HCT116 (cell line): ENCODE results near the gene MYO1E. TPM values are rescaled to one million over a fixed set of nuclear protein-coding genes. Genes with fewer than 3 reads are reported as not detected.

Experiments used
- ATAC-seq: fragments of 200-7000 bp; cut with Tn5 transposase; 2 replicates; pipeline ENCODE4 v1.9.1; 2020; ENCODE audit warnings: mild to moderate bottlenecking, moderate library complexity
- BruUV-seq: library from RNA; stranded (reverse); fragments of 400-500 nt; replicated peaks from 2 replicates; lab custom pipeline; 2021; lab: Mats Ljungman, UMichigan
- CTCF ChIA-PET: fragments of 300-600 bp; sonication (Branson Sonifier 250); formaldehyde crosslinking; loops from one replicate; lab custom pipeline; 2021; ENCODE audit warnings: antibody characterized with exemption; lab: Charles Lee
- POLR2A ChIA-PET: fragments of 300-600, 350-600 bp; sonication (Branson Sonifier 250); formaldehyde crosslinking; loops from one replicate; lab custom pipeline; 2021; ENCODE audit warnings: antibody characterized with exemption; lab: Charles Lee
- RAD21 ChIA-PET, 2 experiments: fragments of 300-600 bp; sonication (Branson Sonifier 250); formaldehyde crosslinking; loops; one replicate each; lab custom pipeline; 2023; ENCODE audit warnings: low total read pairs in 2 of 2; ENCODE audit not compliant: uncharacterized antibody in 2 of 2, unreplicated experiment in 2 of 2, low non-redundant PET in 1 of 2; lab: Charles Lee
- DNase-seq: peaks from one replicate; pipeline ENCODE4 v3.0.0-alpha.2; 2010; ENCODE audit warnings: low read depth, low spot score
- H2AFZ ChIP-seq: fragments of 200-600 bp; shearing (Covaris generic), sonication (generic); 2 replicates; pipeline ENCODE4 v1.6.1; 2017; ENCODE audit warnings: low read depth, mixed run types, mixed read lengths, antibody characterized with exemption, low read length; ENCODE audit not compliant: poor library complexity, severe bottlenecking
- H3K27ac ChIP-seq: 2 replicates; pipeline ENCODE4 v1.5.1; 2012; ENCODE audit warnings: low read depth, low read length
- H3K27me3 ChIP-seq: fragments of 200-600 bp; sonication (generic); 2 replicates; pipeline ENCODE4 v1.6.1; 2016; ENCODE audit warnings: mixed run types, low read length, mixed read lengths; ENCODE audit not compliant: insufficient read depth
- H3K36me3 ChIP-seq, 2 experiments: fragments of 200-500 bp in 1 of 2; fragments of 200-600 bp in 1 of 2; sonication (Bioruptor generic) in 1 of 2; sonication (generic) in 1 of 2; 2 replicates each; pipeline versions ENCODE4 v1.5.1 to v1.6.1; 2014 to 2016; ENCODE audit warnings: low read length in 2 of 2, inconsistent platforms in 1 of 2, mixed read lengths in 1 of 2, mixed run types in 1 of 2; ENCODE audit not compliant: insufficient read depth in 2 of 2, control insufficient read depth in 1 of 2
- H3K4me1 ChIP-seq, 2 experiments: fragments of 200-600 bp in 1 of 2; sonication (generic) in 1 of 2; 2 replicates each; pipeline versions ENCODE4 v1.5.1 to v1.6.1; 2012 to 2017; ENCODE audit warnings: low read length in 2 of 2, inconsistent platforms in 1 of 2, mild to moderate bottlenecking in 1 of 2, mixed read lengths in 1 of 2, mixed run types in 1 of 2, moderate library complexity in 1 of 2; ENCODE audit not compliant: insufficient read depth in 2 of 2, control insufficient read depth in 1 of 2
- H3K4me2 ChIP-seq: fragments of 200-600 bp; sonication (generic); 2 replicates; pipeline ENCODE4 v1.6.1; 2017; ENCODE audit warnings: mixed run types, low read length, mixed read lengths
- H3K4me3 ChIP-seq, 2 experiments: fragments of 200-600 bp in 1 of 2; sonication (generic) in 1 of 2; replicated peaks in 1 of 2; 2 replicates each; pipeline ENCODE4 v1.5.1; 2011 to 2016; ENCODE audit warnings: low read length in 2 of 2, control low read depth in 1 of 2, low read depth in 1 of 2, mild to moderate bottlenecking in 1 of 2, mixed read lengths in 1 of 2, mixed run types in 1 of 2
- H3K79me2 ChIP-seq: fragments of 200-600 bp; sonication (generic); 2 replicates; pipeline ENCODE4 v1.6.1; 2017; ENCODE audit warnings: mild to moderate bottlenecking, mixed run types, low read length, moderate library complexity, mixed read lengths; ENCODE audit not compliant: insufficient read depth
- H3K9ac ChIP-seq: fragments of 200-600 bp; sonication (generic); 2 replicates; pipeline ENCODE4 v1.6.1; 2016; ENCODE audit warnings: low read length, mixed read lengths
- H3K9me2 ChIP-seq: fragments of 200-600 bp; sonication (generic), shearing (Covaris generic); 2 replicates; pipeline ENCODE4 v1.6.1; 2017; ENCODE audit warnings: mixed run types, mild to moderate bottlenecking, moderate library complexity; ENCODE audit not compliant: insufficient read depth
- H3K9me3 ChIP-seq, 2 experiments: fragments of 200-500 bp in 1 of 2; fragments of 200-600 bp in 1 of 2; sonication (Bioruptor generic) in 1 of 2; sonication (generic) in 1 of 2; 2 replicates each; pipeline ENCODE4 v1.6.1; 2014 to 2017; ENCODE audit warnings: low read length in 2 of 2, mixed read lengths in 2 of 2, inconsistent platforms in 1 of 2, low read depth in 1 of 2, mild to moderate bottlenecking in 1 of 2, mixed run types in 1 of 2, moderate library complexity in 1 of 2; ENCODE audit not compliant: control insufficient read depth in 1 of 2, insufficient read depth in 1 of 2
- H4K20me1 ChIP-seq: fragments of 200-600 bp; sonication (generic), shearing (Covaris generic); 2 replicates; pipeline ENCODE4 v1.6.1; 2017; ENCODE audit warnings: mixed run types, mild to moderate bottlenecking, moderate library complexity; ENCODE audit not compliant: insufficient read depth
- CBX3 ChIP-seq: IDR thresholded peaks from 2 replicates; pipeline ENCODE4 v1.6.1; 2012; ENCODE audit warnings: low read depth
- CEBPB ChIP-seq: IDR thresholded peaks from 2 replicates; pipeline ENCODE4 v1.6.1; 2012; ENCODE audit warnings: low read depth
- ELF1 ChIP-seq: IDR thresholded peaks from 2 replicates; pipeline ENCODE4 v1.6.1; 2012; ENCODE audit warnings: low read depth, borderline replicate concordance
- EZH2 ChIP-seq: fragments of 200-600 bp; sonication (generic); IDR thresholded peaks from 2 replicates; pipeline ENCODE4 v1.6.1; 2017; ENCODE audit warnings: antibody characterized with exemption, mixed run types
- POLR2A ChIP-seq: IDR thresholded peaks from 2 replicates; pipeline ENCODE4 v1.7.0; 2011; ENCODE audit warnings: borderline replicate concordance; ENCODE audit not compliant: insufficient read depth, insufficient read length; ENCODE audit errors: extremely low read depth
- YY1 ChIP-seq: IDR thresholded peaks from 2 replicates; pipeline ENCODE4 v1.6.1; 2011; ENCODE audit warnings: low read length, low read depth, moderate library complexity, mild to moderate bottlenecking; ENCODE audit not compliant: insufficient replicate concordance; ENCODE audit errors: extremely low read depth
- ZFX ChIP-seq: fragments of 450-650 bp; IDR thresholded peaks from 2 replicates; pipeline ENCODE4 v1.6.1; 2017
- intact Hi-C: fragments of 100-400 bp; cut with micrococcal nuclease; formaldehyde crosslinking; loops from 2 replicates; pipeline ENCODE4 v1.10.0; 2022
- total RNA-seq: library from RNA; stranded (reverse); gene quantifications from one replicate; pipeline ENCODE4 v1.2.1, GENCODE V29; 2021; ENCODE audit not compliant: unreplicated experiment
- TF ChIP-seq, protein P1 (sequence below): IDR thresholded peaks from 2 replicates; pipeline ENCODE4 v1.6.1; 2012; ENCODE audit warnings: low read depth

The MYO1E gene
- total RNA-seq, 1 experiment from 2014 or later: 182 TPM

DNA sequence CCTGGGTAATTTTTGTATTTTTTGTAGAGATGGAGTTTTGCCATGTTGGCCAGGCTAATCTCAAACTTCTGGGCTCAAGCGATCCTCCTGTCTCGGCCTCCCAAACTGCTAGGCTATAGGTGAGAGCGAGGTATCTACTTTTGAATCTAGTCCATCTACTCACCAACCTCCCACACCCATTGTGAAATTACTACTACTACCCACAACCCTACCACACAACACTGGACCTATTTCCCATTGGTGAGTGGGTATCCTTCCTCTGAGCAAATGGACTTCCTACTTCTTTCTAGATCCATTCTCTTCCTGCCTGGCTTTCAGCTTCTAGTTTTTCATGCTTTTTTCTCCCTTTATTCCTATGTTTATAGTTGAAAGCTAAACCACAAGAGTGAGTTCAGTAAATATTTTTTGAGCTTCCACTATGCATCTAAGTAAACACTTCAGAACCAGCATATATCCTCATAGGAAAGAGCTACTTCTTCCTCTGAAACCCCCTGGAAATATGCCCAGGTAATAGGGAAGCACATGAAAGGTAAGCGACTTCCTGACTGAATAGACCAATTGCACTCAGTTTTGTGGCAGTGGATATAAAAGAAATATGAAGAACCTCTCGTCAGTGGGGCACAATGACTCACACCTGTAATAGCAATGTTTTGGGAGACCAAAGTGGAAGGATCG, 39.1 kb downstream of the MYO1E start (continued):
- TF ChIP-seq, protein P1, sequence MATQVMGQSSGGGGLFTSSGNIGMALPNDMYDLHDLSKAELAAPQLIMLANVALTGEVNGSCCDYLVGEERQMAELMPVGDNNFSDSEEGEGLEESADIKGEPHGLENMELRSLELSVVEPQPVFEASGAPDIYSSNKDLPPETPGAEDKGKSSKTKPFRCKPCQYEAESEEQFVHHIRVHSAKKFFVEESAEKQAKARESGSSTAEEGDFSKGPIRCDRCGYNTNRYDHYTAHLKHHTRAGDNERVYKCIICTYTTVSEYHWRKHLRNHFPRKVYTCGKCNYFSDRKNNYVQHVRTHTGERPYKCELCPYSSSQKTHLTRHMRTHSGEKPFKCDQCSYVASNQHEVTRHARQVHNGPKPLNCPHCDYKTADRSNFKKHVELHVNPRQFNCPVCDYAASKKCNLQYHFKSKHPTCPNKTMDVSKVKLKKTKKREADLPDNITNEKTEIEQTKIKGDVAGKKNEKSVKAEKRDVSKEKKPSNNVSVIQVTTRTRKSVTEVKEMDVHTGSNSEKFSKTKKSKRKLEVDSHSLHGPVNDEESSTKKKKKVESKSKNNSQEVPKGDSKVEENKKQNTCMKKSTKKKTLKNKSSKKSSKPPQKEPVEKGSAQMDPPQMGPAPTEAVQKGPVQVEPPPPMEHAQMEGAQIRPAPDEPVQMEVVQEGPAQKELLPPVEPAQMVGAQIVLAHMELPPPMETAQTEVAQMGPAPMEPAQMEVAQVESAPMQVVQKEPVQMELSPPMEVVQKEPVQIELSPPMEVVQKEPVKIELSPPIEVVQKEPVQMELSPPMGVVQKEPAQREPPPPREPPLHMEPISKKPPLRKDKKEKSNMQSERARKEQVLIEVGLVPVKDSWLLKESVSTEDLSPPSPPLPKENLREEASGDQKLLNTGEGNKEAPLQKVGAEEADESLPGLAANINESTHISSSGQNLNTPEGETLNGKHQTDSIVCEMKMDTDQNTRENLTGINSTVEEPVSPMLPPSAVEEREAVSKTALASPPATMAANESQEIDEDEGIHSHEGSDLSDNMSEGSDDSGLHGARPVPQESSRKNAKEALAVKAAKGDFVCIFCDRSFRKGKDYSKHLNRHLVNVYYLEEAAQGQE: no peak
- TF ChIP-seq ZFX (no peak), CEBPB (no peak), CBX3 (no peak)

DNA sequence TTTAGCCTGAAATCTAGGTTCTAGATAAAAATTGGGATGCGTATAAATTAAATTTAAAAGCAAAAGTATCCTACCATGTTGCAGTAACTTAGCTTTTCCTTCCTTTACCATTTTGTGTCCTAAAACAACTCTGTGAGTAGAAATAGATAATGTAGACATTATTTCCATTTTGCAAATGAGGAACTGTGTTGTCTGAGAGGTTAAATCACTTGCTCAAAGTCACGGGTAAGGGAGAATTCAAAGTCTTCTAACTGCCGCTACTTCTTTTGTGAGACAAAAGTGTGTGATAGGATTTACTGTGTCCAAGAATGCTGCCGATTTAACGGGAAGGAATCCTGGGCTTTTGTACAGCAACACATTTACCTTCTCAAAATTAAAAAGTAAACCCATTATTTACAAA, 40.7 kb downstream of the MYO1E start:
- intact Hi-C loops: no loop called here
- TF ChIP-seq POLR2A (no peak), ELF1 (no peak), YY1 (no peak), CEBPB (no peak), CBX3 (no peak), EZH2 (no peak)
- Histone ChIP-seq H3K9me2 (no peaks in the 10 kb centered on the region), H3K9ac (no peak overlapping the region), H4K20me1 (no peaks in the 10 kb centered on the region), H3K36me3 (no peaks in the 10 kb centered on the region), H3K4me1 (peaks cover 31 to 70% of the 10 kb centered on the region in 2 experiments), H3K27ac (no peak overlapping the region), H3K79me2 (peaks cover 74% of the 10 kb centered on the region), H3K4me2 (no peak overlapping the region), H3K9me3 (no peaks in the 10 kb centered on the region), H3K4me3 (no peak overlapping the region), H3K27me3 (no peaks in the 10 kb centered on the region), H2AFZ (no peak overlapping the region)
- no TSS peak for BruUV-seq
- ChIA-PET CTCF (no interaction called here), RAD21 (no interaction called here), POLR2A (no interaction called here)
- DNase-seq (no peak), ATAC-seq (no peak)
